Fibroblast of lung (primary cell): Measurements from ENCODE around the gene THBS4. TPM values are rescaled to one million over a fixed set of nuclear protein-coding genes. Genes with fewer than 3 reads are reported as not detected.

Experiments used
- DNase-seq, 2 donors: peaks; one replicate each; pipeline versions ENCODE4 v3.0.0 to v3.0.0-alpha.2; 2010; ENCODE audit warnings: low read depth in 2 of 2
- H2AFZ ChIP-seq: 2 replicates; pipeline ENCODE4 v1.5.1; 2012; ENCODE audit warnings: low read length, control low read depth, inconsistent platforms
- H3K27ac ChIP-seq: 2 replicates; pipeline ENCODE4 v1.5.1; 2011; ENCODE audit warnings: low read length, control low read depth; ENCODE audit not compliant: insufficient read depth
- H3K27me3 ChIP-seq: 2 replicates; pipeline ENCODE4 v1.5.1; 2011; ENCODE audit warnings: mild to moderate bottlenecking, low read length; ENCODE audit not compliant: control insufficient read depth, insufficient read depth
- H3K36me3 ChIP-seq: 2 replicates; pipeline ENCODE4 v1.5.1; 2011; ENCODE audit warnings: low read length; ENCODE audit not compliant: control insufficient read depth, insufficient read depth
- H3K4me1 ChIP-seq: 2 replicates; pipeline ENCODE4 v1.5.1; 2011; ENCODE audit warnings: low read length; ENCODE audit not compliant: control insufficient read depth, insufficient read depth; ENCODE audit errors: extremely low read depth
- H3K4me2 ChIP-seq: 2 replicates; pipeline ENCODE4 v1.5.1; 2011; ENCODE audit warnings: low read length, control low read depth; ENCODE audit not compliant: insufficient read depth; ENCODE audit errors: extremely low read depth
- H3K4me3 ChIP-seq, 4 experiments: fragments of 200-600 bp in 1 of 4; sonication (generic) in 1 of 4; replicated peaks in 1 of 4; 2 replicates each; pipeline ENCODE4 v1.5.1; 2011 to 2016; ENCODE audit warnings: low read length in 4 of 4, low read depth in 3 of 4, mild to moderate bottlenecking in 3 of 4, control low read depth in 2 of 4, inconsistent platforms in 1 of 4, mixed read lengths in 1 of 4; ENCODE audit not compliant: insufficient read depth in 1 of 4; ENCODE audit errors: control extremely low read depth in 1 of 4
- H3K79me2 ChIP-seq: 2 replicates; pipeline ENCODE4 v1.5.1; 2012; ENCODE audit warnings: mild to moderate bottlenecking, low read length, inconsistent platforms; ENCODE audit not compliant: control insufficient read depth, insufficient read depth
- H3K9ac ChIP-seq: 2 replicates; pipeline ENCODE4 v1.5.1; 2011; ENCODE audit warnings: mild to moderate bottlenecking, low read length, control low read depth; ENCODE audit not compliant: insufficient read depth
- H3K9me3 ChIP-seq: 2 replicates; pipeline ENCODE4 v1.5.1; 2012; ENCODE audit warnings: low read depth, low read length; ENCODE audit not compliant: control insufficient read depth, insufficient read depth
- H4K20me1 ChIP-seq: 2 replicates; pipeline ENCODE4 v1.5.1; 2011; ENCODE audit warnings: low read length; ENCODE audit not compliant: control insufficient read depth, insufficient read depth; ENCODE audit errors: extremely low read depth
- CTCF ChIP-seq, 2 donors: IDR thresholded peaks in 1 of 2; conservative IDR thresholded peaks in 1 of 2; 1 replicate in 1 of 2; 2 replicates in 1 of 2; pipeline ENCODE4 v1.5.1; 2011 to 2012; ENCODE audit warnings: low read length in 2 of 2, control low read depth in 1 of 2, inconsistent platforms in 1 of 2, low read depth in 1 of 2, mild to moderate bottlenecking in 1 of 2
- EZH2 ChIP-seq: IDR thresholded peaks from 2 replicates; pipeline ENCODE4 v1.5.1; 2012; ENCODE audit warnings: low read length, control low read depth, mild to moderate bottlenecking; ENCODE audit errors: missing control alignments
- polyA plus RNA-seq, 2 donors: library from polyadenylated mRNA; depleted of rRNA in 1 of 2; stranded (reverse) in 1 of 2; unstranded in 1 of 2; fragments of >200 nt; gene quantifications; 2 replicates each; pipeline ENCODE4 v1.2.1, GENCODE V29; 2011 to 2012; ENCODE audit warnings: missing spikeins in 1 of 2
- total RNA-seq: library from RNA; depleted of rRNA; stranded (reverse); fragments of >200 nt; gene quantifications from 2 replicates; pipeline ENCODE4 v1.2.1, GENCODE V29; 2014

THBS4 gene
- total and polyA plus RNA-seq, 2 donors (not counting 1 experiment from before 2014, with no cell fraction given) = 0.11 to 1.5 TPM

GRCh38 chr5:80094236-80094738 lies 59.1 kb downstream of the THBS4 start:
- Histone ChIP-seq H3K9ac (no peak overlapping the region), H3K36me3 (no peaks in the 10 kb centered on the region), H3K4me1 (no peaks in the 10 kb centered on the region), H3K27me3 (no peaks in the 10 kb centered on the region), H3K27ac (no peak overlapping the region), H4K20me1 (no peaks in the 10 kb centered on the region), H3K4me3 (no peak overlapping the region), H3K4me2 (no peak overlapping the region), H2AFZ (no peak overlapping the region), H3K79me2 (no peaks in the 10 kb centered on the region), H3K9me3 (no peaks in the 10 kb centered on the region)
- peak in 1 of 2 donors; percentile 6 for DNase-seq
- no peak for TF ChIP-seq EZH2

- Histone ChIP-seq H3K4me3 (no peak overlapping the region), H3K36me3 (no peaks in the 10 kb centered on the region), H3K79me2 (no peaks in the 10 kb centered on the region), H4K20me1 (no peaks in the 10 kb centered on the region), H2AFZ (no peak overlapping the region), H3K9ac (no peak overlapping the region), H3K4me1 (no peaks in the 10 kb centered on the region), H3K27me3 (no peaks in the 10 kb centered on the region), H3K9me3 (no peaks in the 10 kb centered on the region), H3K4me2 (no peak overlapping the region), H3K27ac (no peak overlapping the region)
- DNase-seq = peak in 1 of 2 donors; percentile 11
- no peak for TF ChIP-seq CTCF (conservative IDR thresholded peaks at IDR 0.05 in 1 of 2, IDR thresholded peaks at IDR 0.05 in 1 of 2; ENCODE audit: low read depth in 1 of 2, low read length in 2 of 2)
- no peak for TF ChIP-seq EZH2
Measured at GRCh38 chr5:80097451-80097850, 62.3 kb downstream of the THBS4 start.

- Histone ChIP-seq H3K79me2 (no peaks in the 10 kb centered on the region), H3K9me3 (no peaks in the 10 kb centered on the region), H3K4me2 (no peak overlapping the region), H3K4me3 (no peak overlapping the region), H2AFZ (no peak overlapping the region), H3K27ac (no peak overlapping the region), H3K27me3 (peaks cover 2% of the 10 kb centered on the region), H4K20me1 (no peaks in the 10 kb centered on the region), H3K9ac (no peak overlapping the region), H3K36me3 (no peaks in the 10 kb centered on the region), H3K4me1 (no peaks in the 10 kb centered on the region)
- no peak for TF ChIP-seq CTCF (conservative IDR thresholded peaks at IDR 0.05 in 1 of 2, IDR thresholded peaks at IDR 0.05 in 1 of 2; ENCODE audit: low read depth in 1 of 2, low read length in 2 of 2)
- no peak for TF ChIP-seq EZH2
- DNase-seq = no peak
Measured at GRCh38 chr5:80101993-80102392, 66.8 kb downstream of the THBS4 start.
